HG02571 (cell line): ENCODE measurements around the gene LGALS1.
"Not testable (repeated sequence)": the region's sequence is repeated elsewhere in the genome, so short reads cannot be mapped to it uniquely, and the experiment has no call there.

Experiments used
- ATAC-seq: cut with Tn5 transposase; IDR thresholded peaks from one replicate; pipeline ENCODE4 v1.9.1; 2021; ENCODE audit warnings: mild to moderate bottlenecking, moderate library complexity; ENCODE audit not compliant: unreplicated experiment

The LGALS1 gene

DNA sequence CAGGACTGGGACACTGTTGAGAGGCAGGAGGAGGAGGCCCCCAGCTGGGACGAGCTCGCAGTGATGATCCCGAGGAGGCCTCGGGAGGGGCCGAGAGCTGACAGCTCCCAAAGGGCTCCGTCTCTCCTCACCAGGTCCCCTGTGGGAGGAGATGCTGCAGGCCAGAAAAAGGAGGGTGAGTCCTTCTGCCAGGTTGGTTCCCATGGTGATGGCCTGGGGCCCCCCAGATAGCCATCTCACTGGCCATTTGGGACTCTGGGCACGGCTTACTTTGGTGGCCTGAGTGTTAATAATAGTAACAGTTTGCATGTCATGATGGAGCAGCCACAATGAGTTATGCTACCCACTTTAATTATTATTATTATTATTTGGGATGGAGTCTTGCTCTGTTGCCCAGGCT is 40.3 kb downstream of the LGALS1 start:
- no peak for ATAC-seq

DNA sequence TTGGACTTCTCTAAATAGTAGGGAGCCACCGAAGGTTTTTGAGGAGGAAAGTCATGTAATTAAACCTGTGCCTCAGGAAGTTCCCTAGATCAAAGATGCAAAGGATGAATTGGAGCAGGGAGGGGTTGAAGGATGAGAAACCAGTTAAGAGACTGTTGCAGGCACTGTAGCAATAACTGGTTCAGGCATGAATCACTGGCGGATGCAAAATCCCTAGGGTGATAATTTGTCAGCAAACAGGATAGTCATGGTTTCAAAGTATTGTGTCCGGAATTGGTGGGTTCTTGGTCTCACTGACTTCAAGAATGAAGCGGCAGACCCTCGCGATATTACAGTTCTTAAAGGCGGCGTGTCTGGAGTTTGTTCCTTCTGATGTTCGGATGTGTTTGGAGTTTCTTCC is 41.3 kb downstream of the LGALS1 start:
- no peak for ATAC-seq

- ATAC-seq: not testable (repeated sequence)
These were observed 41.8 kb downstream of the LGALS1 start for GRCh38 chr22:37717235-37717634.

- ATAC-seq: not testable (repeated sequence)
These were observed 42.4 kb downstream of the LGALS1 start for GRCh38 chr22:37717746-37718305.

DNA sequence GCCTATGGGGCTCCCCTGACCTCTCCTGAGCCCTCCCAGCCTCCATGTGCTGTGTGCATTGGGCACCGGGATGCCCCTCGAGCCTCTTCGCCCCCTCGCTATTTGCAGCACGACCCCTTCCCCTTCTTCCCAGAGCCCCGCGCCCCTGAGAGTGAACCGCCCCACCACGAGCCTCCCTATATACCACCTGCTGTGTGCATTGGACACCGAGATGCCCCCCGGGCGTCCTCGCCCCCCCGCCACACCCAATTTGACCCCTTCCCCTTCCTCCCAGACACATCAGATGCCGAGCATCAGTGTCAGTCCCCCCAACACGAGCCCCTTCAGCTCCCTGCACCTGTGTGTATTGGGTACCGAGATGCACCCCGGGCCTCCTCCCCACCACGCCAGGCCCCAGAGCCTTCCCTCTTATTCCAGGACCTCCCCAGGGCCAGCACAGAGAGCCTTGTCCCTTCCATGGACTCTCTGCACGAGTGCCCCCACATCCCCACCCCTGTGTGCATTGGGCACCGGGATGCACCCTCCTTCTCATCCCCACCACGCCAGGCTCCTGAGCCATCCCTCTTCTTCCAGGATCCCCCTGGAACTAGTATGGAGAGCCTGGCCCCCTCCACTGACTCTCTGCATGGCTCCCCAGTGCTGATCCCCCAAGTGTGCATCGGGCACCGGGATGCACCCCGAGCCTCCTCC is 50.3 kb downstream of the LGALS1 start:
- no peak for ATAC-seq

DNA sequence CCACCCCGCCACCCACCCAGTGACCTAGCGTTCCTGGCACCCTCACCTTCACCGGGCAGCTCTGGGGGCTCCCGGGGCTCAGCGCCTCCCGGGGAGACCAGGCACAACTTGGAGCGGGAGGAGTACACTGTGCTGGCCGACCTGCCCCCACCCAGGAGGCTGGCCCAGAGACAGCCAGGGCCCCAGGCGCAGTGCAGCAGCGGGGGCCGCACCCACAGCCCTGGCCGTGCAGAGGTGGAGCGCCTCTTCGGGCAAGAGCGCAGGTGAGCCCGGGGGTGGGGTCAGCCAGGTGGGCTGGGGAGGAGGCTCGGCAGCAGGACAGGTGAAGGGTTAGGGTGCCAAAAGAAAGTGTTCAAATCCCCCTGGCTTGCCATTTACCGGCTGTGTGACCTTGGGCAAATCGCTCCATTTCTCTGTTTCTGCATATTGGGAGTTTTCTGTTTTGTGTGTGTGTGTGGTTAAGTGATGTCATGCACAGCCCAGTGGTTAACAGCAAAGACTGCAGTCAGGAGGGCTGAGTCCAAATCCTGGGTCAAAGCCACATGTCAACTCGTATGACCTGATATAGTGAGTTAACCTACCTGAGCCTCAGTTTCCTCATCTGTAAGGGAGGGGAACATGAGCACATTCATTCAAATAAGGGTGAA is 50.9 kb downstream of the LGALS1 start:
- ATAC-seq: no peak

- no peak for ATAC-seq
These were observed 53.2 kb downstream of the LGALS1 start for GRCh38 chr22:37728620-37729019.
